GM12801 (cell line): ENCODE measurements around the gene TTC39C.

Source experiments
- CTCF ChIP-seq: IDR thresholded peaks from one replicate; pipeline ENCODE4 v1.5.1; 2011; ENCODE audit warnings: control low read depth; ENCODE audit not compliant: insufficient read length; ENCODE audit errors: extremely low read depth

The TTC39C gene

GRCh38 chr18:23971097-23971440 is 43.5 kb upstream of the TTC39C start:
- TF ChIP-seq CTCF: no peak

- no peak for TF ChIP-seq CTCF
Measured at GRCh38 chr18:23971666-23972230, 42.8 kb upstream of the TTC39C start.

- no peak for TF ChIP-seq CTCF
Measured at GRCh38 chr18:23972453-23972852, 42.1 kb upstream of the TTC39C start.

GRCh38 chr18:23977103-23977502 is 37.5 kb upstream of the TTC39C start:
- no peak for TF ChIP-seq CTCF

GRCh38 chr18:23977719-23978483 is 36.7 kb upstream of the TTC39C start:
- no peak for TF ChIP-seq CTCF

- no peak for TF ChIP-seq CTCF
Measured at GRCh38 chr18:23981369-23981980, 33.1 kb upstream of the TTC39C start.

- no peak for TF ChIP-seq CTCF
Measured at GRCh38 chr18:23982155-23983079, 32.1 kb upstream of the TTC39C start.
